ENCODE measurements around the gene ELP5.
"Not testable (repeated sequence)": the region's sequence is repeated elsewhere in the genome, so short reads cannot be mapped to it uniquely, and the experiment has no call there.

Gene ELP5

DNA sequence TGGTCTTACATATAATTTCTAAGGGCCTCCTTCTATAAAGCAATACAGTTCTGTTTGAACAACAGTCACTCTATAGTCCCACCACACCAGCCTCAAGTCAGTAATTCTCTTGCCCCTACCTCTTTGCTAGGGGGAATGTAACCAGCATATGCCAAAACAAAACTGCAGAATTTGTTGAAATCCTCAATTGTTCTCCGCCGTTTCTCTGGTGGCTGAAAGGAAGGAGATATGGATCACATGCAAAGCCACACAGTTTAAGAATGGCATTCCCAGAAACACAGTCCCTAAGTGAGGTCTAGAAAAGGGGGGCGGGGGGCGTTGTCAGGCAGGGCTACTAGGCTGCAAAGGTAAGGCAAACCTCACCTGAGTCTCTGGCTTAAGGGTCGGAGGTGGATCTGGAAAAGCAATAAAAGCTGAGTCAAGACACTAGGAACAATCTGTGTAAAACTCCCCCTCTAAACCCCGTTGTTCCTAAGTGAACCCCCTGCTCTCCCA is 14.7 kb upstream of the ELP5 start:
- DNase-seq: no peak

DNA sequence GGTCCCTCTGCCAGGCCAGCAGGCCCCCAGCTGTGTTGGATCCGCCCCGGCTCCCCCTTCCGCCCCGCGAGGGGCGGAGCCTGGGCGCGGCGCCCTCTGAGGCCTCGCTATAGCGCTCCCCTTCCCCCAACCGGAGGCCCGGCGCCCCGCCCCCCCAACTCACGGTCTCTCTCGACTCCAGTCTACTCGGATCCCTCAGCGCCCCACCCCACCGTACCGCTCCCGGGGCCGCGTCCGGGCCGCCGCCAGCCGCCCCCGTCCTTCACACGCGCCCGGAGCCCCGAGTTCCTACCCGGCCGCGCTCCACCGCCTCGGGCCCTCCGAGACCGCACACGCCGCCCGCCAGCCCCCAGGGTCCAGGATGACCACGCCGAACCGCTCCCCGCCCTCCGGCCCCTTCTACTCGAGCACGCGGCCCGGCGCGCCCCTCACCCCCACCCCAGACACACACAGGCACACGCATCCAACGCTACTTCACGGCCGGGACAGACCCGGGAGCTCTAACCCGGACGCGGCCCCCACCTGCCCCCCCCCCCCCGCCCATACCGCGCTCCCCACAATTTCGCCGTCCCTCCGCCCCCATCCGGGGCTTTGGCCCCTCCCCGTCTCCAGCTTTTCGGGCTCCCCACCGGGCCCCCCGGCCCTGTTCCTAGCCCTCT is 14.1 kb upstream of the ELP5 start:
- DNase-seq: peak; percentile 91

DNA sequence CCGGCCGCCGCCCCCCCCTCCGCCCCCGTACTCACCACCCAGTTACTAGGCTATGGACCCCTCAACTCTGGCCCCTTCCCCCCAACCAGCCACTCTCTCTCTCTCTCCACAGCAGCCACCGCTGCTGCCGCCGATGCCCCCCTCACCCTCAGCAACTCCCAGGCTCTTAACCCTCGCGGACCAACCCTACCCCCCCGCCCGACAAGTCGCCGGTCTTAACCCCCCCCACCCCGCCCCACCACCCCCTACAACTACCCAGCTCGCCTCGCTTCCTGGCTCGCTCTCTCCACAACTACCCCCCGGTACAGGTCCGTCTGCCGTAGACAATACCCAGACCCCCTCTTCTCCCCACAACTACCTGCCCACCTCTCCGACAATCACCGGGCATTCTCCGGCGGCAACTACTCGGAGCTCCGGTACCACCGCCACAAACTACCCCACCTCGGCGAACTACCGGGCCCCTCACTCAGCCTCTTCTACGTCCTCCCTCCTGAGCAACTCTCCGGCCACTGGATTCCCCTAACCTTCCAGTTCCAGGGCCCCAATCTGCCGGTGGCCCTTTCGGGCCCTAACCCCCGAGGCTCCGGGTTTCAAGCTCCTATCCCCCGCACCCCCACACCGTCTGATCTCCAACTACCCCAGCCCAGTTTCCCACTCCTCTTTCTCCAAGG is 13.5 kb upstream of the ELP5 start:
- DNase-seq: peak; percentile 70

GRCh38 chr17:7239091-7240027 is 12.7 kb upstream of the ELP5 start, which contains the start of gene PHF23:
Gene PHF23 (minus strand): TSS chr17:7239457. CDS start chr17:7239279, 178 bp downstream.
- DNase-seq: peak; percentile 100

- DNase-seq: no peak
These were observed 11.6 kb upstream of the ELP5 start for GRCh38 chr17:7240375-7240774.

DNA sequence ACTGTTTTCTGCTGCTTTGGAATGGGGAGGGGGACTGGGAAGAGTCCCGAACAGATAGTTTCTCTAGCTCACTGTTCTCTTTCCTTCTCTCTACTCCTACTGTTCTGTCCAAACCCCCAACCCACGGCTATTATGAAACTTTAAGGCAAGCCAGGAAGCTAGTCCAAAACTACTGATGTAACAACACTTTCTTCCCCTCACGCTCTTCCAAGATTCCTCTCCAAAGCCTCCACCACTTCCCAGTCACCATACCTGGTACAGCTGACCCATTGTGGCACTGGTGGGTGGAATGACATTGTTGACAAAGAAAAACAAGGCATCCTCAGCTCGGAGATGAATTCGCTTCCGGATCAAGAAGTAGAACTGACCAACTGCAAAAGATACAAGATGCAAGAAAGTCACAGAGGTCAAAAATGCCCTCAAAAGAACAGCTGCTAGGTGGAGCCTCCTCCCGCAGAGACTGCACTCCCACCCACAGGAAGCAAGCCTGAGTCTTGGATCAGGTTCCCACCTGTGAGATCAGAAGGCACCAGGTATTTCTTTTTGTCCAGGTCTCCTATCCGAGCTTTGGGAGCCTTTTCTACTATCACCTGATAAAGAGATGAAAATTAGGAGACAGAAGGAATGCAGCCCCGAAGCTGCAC is 10.8 kb upstream of the ELP5 start:
- DNase-seq: no peak

DNA sequence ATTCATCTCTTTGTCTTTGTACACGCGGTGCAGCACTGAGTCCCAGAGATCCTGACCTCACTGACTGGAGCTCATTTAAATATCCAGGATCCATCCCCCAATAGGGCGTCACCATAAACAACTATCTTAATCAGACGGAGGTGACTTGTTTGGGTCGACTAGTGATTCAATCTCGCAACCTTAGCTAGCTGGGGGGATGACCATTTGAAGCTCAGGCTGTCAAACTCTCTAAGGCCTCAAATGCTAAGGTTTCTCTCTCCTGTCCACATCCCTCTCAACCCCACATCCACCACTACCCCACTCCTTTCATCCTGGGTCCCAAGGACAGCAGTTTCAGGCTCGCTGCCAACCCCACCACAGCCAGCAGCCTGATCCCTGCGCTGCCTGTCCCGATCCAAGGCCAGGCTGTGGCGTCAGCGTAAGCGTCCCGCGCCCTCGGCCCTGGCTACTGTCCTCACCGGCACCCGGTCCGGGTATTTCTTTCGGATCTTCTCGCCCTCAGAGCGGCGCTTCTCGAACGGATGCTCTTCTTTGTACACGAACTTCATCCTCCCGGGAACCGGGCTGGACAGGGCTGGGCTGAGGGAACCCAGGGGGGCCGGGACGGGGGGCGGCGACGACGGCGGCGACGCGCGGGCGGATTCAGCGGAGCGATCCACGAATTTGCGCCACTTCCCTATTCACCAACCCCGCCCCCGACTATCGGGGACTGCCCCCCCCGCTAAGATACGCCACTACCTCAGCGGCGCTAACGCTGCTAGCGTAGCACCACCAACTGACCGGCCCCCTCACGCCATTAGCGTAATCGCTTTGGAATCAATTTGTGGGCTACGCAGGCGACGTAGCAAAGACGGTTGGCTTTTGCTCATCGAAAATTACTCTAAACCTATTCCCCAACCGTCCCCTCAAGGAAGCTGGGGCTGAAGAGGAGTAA is 10.0 kb upstream of the ELP5 start, which contains the start of gene GABARAP:
TSS of gene GABARAP (minus strand) at position 667 of the 934 bp plus-strand sequence. CDS start at position 548, 119 bp downstream.
- peak; percentile 98 for DNase-seq

DNA sequence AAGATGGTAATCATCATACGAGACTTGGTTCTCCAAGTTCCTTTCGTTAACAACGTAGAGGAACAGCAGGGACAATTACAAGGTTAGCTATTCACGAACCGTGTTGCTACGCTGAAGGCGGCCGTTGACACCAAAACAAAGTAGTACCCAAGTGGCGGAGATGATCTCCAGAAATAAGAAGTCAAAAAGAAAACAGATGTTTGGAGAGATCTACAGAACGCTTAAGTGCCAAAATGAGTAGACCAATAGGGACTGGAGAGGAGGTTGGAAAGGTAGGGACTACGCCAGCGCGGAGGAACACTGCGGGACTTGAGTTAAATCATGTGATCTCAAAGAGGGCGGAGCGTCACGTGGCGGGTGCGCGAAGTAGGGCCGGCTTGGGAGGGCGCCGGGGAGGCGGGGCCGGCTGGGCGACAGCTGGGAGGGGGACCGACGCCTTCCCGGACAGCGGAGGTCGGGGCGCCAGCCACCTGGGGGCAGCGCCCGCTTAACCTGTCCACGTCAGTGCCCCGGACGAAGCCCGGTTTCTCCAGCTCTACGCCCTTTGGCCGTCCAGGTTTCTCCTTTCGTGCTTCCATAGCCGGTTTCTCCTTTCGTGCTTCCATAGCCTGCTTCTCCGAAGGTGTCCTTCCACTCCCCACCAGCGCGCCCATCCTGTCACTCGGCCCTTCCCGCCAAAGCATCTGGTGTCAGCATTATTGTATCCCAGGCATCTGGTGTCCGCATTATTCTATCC is 9.1 kb upstream of the ELP5 start:
- peak; percentile 99 for DNase-seq

DNA sequence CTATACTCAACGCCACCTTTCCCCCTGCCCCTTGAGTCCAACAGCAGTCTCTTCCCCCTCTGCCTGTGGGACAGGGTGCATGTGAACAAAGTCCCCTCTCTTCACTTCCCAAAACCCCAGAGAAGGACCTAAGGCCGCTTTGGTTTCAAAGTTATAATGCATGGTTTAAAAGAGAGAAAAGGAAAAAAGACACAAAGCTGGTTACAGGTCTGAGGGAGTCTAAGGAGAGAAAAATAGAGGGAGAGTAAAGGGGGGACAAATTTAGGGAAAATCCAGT is 8.6 kb upstream of the ELP5 start:
- no peak for DNase-seq

DNA sequence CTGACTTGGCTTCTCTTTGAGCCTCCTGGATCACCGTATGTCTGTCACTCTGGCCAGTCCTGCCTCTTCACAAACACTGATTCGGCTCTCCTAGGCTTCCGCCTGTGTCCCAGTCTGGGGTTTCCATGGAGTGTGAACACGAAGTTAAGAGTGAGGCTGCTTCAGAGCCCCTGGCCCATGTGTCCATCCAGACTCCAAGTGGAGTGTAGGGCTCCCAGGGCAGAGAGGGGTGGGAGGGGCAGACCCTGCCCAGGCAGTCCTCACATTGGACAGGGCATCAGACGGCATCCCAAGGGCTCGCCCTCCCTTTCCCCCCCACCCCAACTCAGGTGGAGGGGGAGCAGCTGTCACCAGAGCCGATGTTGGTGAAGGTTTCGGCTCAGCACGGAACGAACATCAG is 8.2 kb upstream of the ELP5 start:
- not testable (repeated sequence) for DNase-seq

- DNase-seq: no peak
These were observed 5.2 kb upstream of the ELP5 start for GRCh38 chr17:7246779-7247178.

DNA sequence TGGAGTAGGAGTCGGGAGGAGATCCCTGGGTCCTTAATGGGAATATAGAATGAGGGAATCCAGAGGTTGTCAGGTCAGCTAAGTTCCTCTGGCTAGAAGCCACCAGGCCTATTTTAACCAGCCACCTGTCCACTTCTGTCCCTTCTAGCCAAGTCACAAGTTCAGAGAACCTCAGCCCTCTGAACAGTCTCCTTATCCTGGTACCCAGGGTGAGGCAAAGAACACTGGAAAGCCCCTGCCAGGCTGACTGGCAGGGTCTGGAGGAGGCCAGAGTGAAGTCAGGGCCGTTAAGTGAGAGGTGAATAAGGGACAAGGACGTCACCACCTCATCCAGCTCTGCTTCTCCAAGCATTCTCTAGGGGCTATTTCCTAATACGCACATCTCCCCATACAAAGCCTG is 3.2 kb upstream of the ELP5 start:
- no peak for DNase-seq

GRCh38 chr17:7249214-7249613 is 2.8 kb upstream of the ELP5 start:
- no peak for DNase-seq

DNA sequence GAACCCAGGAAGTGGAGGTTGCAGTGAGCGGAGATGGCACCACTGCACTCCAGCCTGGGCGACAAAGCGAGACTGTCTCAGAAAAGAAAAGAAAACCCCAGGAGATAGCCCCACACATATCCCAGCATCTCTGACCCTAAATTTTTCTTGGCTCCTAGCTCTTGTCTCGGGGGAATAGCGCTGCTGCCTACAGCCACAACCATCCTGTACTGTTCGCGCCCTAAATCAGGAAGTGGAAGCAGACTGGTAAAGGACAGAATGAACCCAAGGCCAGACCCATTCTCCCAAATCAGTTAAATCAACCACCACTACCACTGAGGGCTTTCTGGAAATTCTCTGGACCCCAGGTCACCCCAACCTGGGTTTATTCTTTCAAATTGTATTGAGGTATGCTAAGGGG is 2.2 kb upstream of the ELP5 start:
- DNase-seq: no peak

GRCh38 chr17:7250695-7251627 is 1.1 kb upstream of the ELP5 start:
- DNase-seq: no peak

GRCh38 chr17:7251661-7252175 is 297 bp upstream of the ELP5 start, which contains the start of gene CTDNEP1:
Gene CTDNEP1 (minus strand): TSS chr17:7251734. CDS start chr17:7251296, 438 bp downstream.
- peak; percentile 100 for DNase-seq

DNA sequence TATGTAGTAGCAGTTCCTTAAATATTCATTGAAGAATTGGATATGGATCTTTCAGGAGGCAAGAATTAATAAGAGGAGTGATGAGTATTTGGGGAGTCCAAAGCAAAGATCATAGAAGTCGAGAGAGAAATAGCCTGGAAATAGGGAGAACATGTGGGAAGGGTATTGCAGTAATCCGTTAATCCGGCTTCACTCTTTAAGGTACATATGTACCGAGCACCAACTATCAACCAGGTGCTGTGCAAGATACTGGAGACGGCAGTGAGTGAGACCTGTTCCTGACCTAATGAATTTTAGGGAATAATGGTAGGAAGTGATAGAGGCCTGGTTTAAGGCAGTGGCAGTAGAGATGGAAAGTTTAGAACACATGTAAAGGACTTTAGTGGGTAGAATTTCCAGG is 1.1 kb downstream of the ELP5 start:
- DNase-seq: peak; percentile 84

- DNase-seq: no peak
These were observed 2.5 kb downstream of the ELP5 start for GRCh38 chr17:7254511-7254910.

- DNase-seq: no peak
These were observed 4.9 kb downstream of the ELP5 start for GRCh38 chr17:7256766-7257456.

Measured in NCI-H82 (cell line).